ENCODE measurements around the gene FANCI.

FANCI gene

DNA sequence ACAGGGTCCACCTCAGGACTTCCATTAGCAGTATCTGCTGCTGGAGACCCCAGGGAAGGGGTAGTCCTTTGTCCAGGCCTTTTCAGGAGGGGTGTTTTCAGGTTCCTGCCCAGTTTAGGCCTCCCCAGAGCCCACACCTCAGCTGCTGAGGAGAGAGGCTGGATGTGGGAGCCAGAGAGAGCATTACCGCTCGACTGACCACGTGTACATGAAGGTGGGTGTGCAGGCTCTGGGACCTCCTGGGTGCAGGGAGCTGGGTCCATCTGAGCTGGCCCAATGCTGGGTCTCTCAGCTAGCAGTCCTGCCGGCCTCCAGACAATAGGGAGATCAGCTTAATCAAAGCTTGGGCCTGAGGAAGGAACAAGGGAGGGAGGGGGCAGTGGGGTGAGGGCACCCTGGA lies 120.0 kb downstream of the FANCI start:
- no peak for DNase-seq

- no peak for DNase-seq
Measured at GRCh38 chr15:89364341-89364740, 120.6 kb downstream of the FANCI start.

GRCh38 chr15:89364741-89365450 lies 121.1 kb downstream of the FANCI start:
- DNase-seq: no peak

DNA sequence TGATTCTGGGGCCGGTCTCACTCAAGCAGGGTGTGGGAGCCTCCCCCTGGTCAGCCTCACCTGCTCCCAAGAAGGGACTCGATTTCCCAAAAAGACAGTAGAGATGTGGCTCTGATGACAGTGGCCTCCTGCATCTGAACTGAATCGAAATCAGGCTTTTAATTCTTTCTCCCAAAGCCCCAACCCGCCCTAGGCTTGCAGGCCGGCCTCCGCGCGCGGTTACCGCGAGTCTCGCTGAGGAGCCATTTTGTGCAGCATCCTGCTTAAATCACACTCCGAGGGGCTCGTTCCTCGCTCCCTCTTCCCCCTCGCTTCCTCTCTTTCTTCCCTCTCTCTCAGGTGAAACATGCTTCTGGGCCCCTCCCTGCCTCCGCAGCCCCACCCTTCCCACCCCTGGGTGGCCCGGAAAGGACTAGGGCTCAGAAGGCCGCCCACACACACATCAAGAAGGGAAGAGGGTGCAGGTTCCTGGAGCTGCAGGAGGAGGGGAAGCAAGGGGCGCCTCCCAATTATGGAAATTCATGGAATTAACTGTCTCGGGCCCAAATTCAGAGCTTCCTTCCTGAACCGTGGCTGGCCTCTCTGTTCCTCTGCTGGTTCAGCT lies 121.8 kb downstream of the FANCI start:
- DNase-seq: no peak

Data from left hindlimb (tissue), 1 donor.